Vagina (tissue), 2 donors: ENCODE measurements around the gene NTM. TPM values are rescaled to one million over a fixed set of nuclear protein-coding genes. Genes with fewer than 3 reads are reported as not detected.

Experiments used
- DNase-seq, 2 donors: peaks; one replicate each; pipeline ENCODE4 v3.0.0-alpha.2; 2017; ENCODE audit errors: extremely low spot score in 2 of 2
- H3K27ac ChIP-seq: fragments of 200-600 bp; sonication (generic); one replicate; pipeline ENCODE4 v1.5.1; 2019
- H3K27me3 ChIP-seq: fragments of 200-600 bp; sonication (generic); one replicate; pipeline ENCODE4 v1.5.1; 2019
- H3K36me3 ChIP-seq, 2 donors: fragments of 200-600 bp; sonication (generic); one replicate each; pipeline ENCODE4 v1.5.1; 2017 to 2019
- H3K4me1 ChIP-seq: fragments of 200-600 bp; sonication (generic); one replicate; pipeline ENCODE4 v1.5.1; 2019
- H3K4me3 ChIP-seq, 2 donors: fragments of 200-600 bp; sonication (generic); 1 replicate in 1 of 2; 2 replicates in 1 of 2; pipeline ENCODE4 v1.5.1; 2016 to 2019
- H3K9me3 ChIP-seq: fragments of 200-600 bp; sonication (generic); one replicate; pipeline ENCODE4 v1.5.1; 2019
- POLR2A ChIP-seq, 2 donors: fragments of 450-650 bp; IDR thresholded peaks; one replicate each; pipeline ENCODE4 v1.6.1; 2017; ENCODE audit warnings: antibody characterized with exemption in 2 of 2, mild to moderate bottlenecking in 2 of 2, moderate library complexity in 2 of 2
- POLR2AphosphoS5 ChIP-seq, 2 donors: sonication (generic); formaldehyde crosslinking; IDR thresholded peaks; one replicate each; pipeline ENCODE4 v1.9.0; 2017; ENCODE audit warnings: antibody characterized with exemption in 2 of 2, mild to moderate bottlenecking in 2 of 2, low read depth in 1 of 2; ENCODE audit not compliant: insufficient read depth in 1 of 2
- intact Hi-C: fragments of 100-400 bp; cut with DNase I; formaldehyde crosslinking; loops from one replicate; pipeline ENCODE4 v1.15.1; 2023
- total RNA-seq: library from RNA; depleted of rRNA; stranded (reverse); fragments of >200 nt; gene quantifications from one replicate; pipeline ENCODE4 v1.2.3, GENCODE V29; 2016
- TF ChIP-seq, protein P1 (sequence below), 3 experiments: fragments of 450-650 bp in 2 of 3; fragments of 200-600 bp in 1 of 3; sonication (generic) in 1 of 3; IDR thresholded peaks; one replicate each; pipeline ENCODE4 v1.5.1; 2017 to 2019; ENCODE audit warnings: antibody characterized with exemption in 3 of 3, mild to moderate bottlenecking in 2 of 3, moderate library complexity in 2 of 3

NTM gene
- total RNA-seq, 1 donor from 2014 or later = 4.2 TPM

GRCh38 chr11:132088551-132088950 is 718.1 kb downstream of the NTM start:
- Histone ChIP-seq H3K4me1 (no peaks in the 10 kb centered on the region), H3K36me3 (no peaks in the 10 kb centered on the region), H3K4me3 (no peak overlapping the region), H3K9me3 (peaks cover 10% of the 10 kb centered on the region), H3K27ac (no peak overlapping the region), H3K27me3 (no peaks in the 10 kb centered on the region)
- DNase-seq = no peak
- intact Hi-C loops = no loop called here
- TF ChIP-seq, protein P1, sequence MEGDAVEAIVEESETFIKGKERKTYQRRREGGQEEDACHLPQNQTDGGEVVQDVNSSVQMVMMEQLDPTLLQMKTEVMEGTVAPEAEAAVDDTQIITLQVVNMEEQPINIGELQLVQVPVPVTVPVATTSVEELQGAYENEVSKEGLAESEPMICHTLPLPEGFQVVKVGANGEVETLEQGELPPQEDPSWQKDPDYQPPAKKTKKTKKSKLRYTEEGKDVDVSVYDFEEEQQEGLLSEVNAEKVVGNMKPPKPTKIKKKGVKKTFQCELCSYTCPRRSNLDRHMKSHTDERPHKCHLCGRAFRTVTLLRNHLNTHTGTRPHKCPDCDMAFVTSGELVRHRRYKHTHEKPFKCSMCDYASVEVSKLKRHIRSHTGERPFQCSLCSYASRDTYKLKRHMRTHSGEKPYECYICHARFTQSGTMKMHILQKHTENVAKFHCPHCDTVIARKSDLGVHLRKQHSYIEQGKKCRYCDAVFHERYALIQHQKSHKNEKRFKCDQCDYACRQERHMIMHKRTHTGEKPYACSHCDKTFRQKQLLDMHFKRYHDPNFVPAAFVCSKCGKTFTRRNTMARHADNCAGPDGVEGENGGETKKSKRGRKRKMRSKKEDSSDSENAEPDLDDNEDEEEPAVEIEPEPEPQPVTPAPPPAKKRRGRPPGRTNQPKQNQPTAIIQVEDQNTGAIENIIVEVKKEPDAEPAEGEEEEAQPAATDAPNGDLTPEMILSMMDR (IDR thresholded peaks at IDR 0.05) = no peak
- TF ChIP-seq POLR2A (IDR thresholded peaks at IDR 0.05) (no peak), POLR2AphosphoS5 (IDR thresholded peaks at IDR 0.05; ENCODE audit: insufficient read depth in 1 of 2, low read depth in 1 of 2) (no peak)

DNA sequence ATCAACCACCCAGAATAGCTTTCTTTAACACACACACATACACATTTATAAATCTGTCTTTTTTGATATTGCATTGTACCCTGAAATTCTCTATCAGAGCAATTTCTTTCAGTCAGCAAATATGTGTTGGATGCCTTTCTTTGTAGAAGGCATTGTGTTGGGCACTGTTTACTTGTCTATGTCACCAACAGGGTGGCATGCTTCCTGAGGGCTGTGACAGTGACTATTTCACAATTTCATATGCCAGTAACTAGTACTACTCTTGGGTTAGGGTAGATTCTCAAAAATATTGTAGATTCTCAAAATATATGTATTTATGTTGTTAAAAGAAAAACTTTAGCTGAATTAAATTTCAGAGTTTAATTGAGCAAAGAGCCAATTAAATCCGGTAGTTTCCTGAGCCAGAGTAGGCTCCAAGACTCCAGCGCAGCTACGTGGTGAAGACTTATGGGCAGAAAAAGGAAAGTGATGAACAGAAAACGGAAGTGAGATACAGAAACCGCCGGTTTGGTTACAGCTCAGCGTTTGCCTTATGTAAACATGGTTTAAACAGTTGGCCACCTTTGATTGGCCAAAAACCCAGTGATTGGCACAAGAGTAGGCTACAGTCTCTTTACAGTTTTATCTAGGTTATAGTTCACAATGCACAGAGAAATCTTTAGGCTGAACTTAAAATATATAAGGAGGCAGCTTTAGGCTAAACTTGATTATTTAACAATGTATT is 723.3 kb downstream of the NTM start:
- no peaks in the 10 kb centered on the region for H3K27me3 ChIP-seq
- H3K9me3 ChIP-seq = no peaks in the 10 kb centered on the region
- no peaks in the 10 kb centered on the region for H3K36me3 ChIP-seq
- H3K4me3 ChIP-seq = no peak overlapping the region
- no peaks in the 10 kb centered on the region for H3K4me1 ChIP-seq
- intact Hi-C loops = no loop called here
- DNase-seq = no peak
- TF ChIP-seq POLR2AphosphoS5 (IDR thresholded peaks at IDR 0.05; ENCODE audit: insufficient read depth in 1 of 2, low read depth in 1 of 2) = no peak
- TF ChIP-seq POLR2A (IDR thresholded peaks at IDR 0.05) = no peak
- TF ChIP-seq, protein P1 (IDR thresholded peaks at IDR 0.05) = no peak
- H3K27ac ChIP-seq = no peak overlapping the region

DNA sequence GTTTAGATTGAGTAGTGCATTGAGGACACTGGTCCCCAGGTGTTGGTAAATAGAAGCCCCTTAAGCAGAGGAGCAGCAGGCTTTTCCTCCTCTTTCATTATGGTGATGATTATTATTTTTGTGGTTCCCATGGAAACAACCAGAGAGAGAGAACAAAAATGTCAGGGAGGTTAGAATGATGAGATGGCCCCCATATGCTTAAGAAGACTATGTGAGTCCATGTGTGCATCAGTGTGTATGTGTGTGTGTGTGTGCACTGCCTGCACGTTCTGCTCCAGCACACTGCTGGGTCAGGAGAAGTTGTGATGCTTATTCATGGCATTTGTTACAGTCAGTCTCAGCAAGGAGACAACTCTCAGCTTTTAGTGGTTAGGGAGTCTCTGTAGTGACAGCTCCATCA is 724.2 kb downstream of the NTM start:
- intact Hi-C loops = no loop called here
- Histone ChIP-seq H3K4me3 (no peak overlapping the region), H3K27me3 (no peaks in the 10 kb centered on the region), H3K27ac (no peak overlapping the region), H3K36me3 (no peaks in the 10 kb centered on the region), H3K4me1 (no peaks in the 10 kb centered on the region), H3K9me3 (no peaks in the 10 kb centered on the region)
- no peak for DNase-seq
- TF ChIP-seq POLR2AphosphoS5 (IDR thresholded peaks at IDR 0.05; ENCODE audit: insufficient read depth in 1 of 2, low read depth in 1 of 2) (no peak), POLR2A (IDR thresholded peaks at IDR 0.05) (no peak)
- TF ChIP-seq, protein P1 (IDR thresholded peaks at IDR 0.05) = no peak

DNA sequence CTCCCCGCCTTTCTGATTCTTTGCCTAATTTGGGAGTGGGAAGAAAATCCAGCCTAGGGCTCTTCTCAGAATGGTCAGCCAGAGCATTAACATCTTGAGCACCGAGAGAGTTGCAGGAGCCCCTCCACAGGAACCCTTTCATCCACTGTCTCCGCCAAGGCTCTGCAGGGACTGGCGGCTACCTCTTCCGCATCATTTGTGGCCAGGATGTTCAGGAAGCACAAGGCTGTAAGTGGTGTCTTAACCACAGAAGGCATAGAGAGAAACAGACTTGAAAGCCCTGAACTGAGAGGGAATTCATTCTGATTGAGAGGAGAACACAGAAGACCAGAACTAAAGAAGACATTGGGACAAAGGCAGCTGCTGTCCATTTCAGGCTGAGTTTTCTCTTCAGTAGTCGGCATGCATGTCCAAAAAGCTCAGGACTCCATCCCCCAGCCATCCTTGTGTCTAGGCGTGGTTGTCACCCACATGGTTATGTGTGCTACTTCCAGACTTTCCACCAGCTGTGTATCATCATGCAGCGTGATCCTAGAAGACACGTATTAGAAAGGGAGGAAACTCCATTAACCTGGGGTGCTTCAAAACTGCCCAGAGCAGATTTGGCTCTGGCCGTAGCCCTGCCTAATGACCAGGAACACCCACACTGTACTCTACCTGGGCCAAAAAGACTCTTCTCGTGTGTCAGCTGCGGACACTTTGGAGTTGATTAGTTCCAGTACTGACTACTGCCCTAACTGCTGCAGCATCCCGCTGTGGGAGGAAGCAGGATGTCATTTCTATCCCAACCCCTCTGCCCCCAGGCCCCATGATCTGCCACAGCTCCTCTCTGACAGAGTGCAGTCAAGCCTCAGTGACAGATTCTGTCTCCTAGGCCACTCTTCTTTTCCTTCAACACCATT is 725.1 kb downstream of the NTM start:
- no peak for DNase-seq
- no peak overlapping the region for H3K4me3 ChIP-seq
- intact Hi-C loops = no loop called here
- H3K27me3 ChIP-seq = no peaks in the 10 kb centered on the region
- no peaks in the 10 kb centered on the region for H3K9me3 ChIP-seq
- no peaks in the 10 kb centered on the region for H3K36me3 ChIP-seq
- TF ChIP-seq POLR2AphosphoS5 (IDR thresholded peaks at IDR 0.05; ENCODE audit: insufficient read depth in 1 of 2, low read depth in 1 of 2) (no peak), POLR2A (IDR thresholded peaks at IDR 0.05) (no peak)
- TF ChIP-seq, protein P1 (IDR thresholded peaks at IDR 0.05) = no peak
- no peak overlapping the region for H3K27ac ChIP-seq
- H3K4me1 ChIP-seq = no peaks in the 10 kb centered on the region
